GM15510 (cell line): ENCODE results near the gene WNT4.

ENCODE experiments used
- POLR2A ChIP-seq: IDR thresholded peaks from 3 replicates; pipeline ENCODE4 v1.6.1; 2011; ENCODE audit warnings: borderline replicate concordance; ENCODE audit not compliant: insufficient read length; ENCODE audit errors: extremely low read depth

Gene WNT4

DNA sequence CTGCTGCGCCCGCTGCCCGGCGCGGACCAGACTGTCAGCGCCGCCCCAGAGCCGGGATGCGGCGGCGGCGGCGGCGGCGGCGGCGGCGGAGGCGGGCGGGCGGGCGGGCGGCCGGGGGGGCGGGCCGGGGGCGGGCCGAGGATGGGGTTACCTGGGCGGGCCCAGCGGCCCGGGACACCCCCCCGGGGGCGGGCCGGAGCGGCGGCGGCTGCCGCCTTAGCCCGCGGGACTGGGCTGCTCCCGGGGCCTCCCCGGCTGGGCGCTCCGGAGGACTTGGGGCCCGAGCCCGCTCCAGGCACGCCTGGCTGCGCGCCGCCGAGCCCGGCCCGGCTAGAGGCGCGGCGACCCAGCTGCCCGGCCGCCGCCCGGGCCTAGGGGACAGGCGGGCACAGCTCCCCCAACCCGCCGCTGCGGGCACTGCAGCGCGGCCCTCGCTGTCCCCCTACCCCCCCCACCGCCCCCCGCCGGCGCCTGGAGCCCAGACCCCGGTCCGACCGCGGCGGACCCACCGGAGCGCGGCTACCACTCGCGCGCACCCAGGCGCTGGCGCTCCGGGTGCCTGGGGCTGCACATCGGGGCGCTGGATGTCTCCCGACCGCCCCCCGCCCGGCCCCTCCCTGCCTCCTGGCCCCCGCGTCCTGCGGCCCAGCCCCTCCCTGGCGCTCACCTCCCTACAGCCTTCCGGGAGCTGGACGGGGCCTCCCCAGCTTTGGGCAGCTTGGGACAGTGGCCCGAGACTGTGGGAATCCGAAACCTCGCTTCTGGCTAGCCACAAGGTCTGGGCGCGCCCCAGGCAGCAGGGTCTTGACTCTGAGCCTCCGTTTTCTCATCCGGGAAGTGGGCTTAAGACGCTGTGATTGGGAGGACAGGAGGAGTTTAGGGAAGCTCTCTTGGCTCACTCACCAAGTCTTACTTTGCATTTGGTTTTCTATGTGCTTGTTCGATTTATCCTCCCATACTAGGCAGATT lies at the start of gene WNT4:
WNT4 (minus strand) TSS at position 33 of the 969 bp plus-strand sequence. CDS start 175 bp downstream, outside the sequence.
- TF ChIP-seq POLR2A, result no peak

DNA sequence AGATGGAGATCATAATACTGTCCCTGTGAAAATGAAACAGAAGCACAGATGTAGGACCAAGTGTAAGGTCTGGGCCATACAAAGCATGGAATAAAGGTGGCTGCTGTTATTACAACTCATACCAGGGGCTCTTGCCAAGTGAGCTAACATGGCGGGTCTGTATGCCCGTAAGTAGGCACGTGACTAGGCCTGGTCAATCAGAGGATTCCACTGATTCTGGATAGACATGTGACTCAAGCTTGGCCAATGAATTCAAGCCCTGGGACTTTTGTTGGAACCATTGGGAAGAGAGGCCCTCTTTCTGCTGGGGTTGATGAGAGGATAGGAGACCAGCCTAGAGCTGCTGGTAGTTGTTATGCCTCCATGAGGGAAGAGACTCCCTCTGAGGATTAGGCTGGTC lies 47.8 kb upstream of the WNT4 start:
- TF ChIP-seq POLR2A, result no peak

DNA sequence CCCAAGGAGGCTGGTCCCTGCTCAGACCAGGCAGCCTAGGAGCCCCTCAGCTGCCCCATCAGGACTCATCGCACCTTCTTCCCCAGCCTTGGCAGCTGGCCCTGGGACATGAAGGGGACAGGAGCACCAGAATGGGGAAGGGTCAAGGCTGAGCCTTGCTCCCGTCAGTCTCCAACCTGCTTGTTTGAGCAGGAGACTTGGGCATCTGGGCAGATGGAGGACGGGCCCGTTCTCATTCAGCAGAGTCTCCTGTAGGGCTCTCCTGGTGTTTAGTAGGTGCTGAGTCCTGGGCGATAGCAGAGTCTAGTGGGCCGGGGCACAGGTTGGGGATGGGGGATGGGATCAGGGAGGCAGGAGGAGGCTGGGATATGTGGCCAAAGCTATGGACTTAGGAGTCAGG lies 47.4 kb upstream of the WNT4 start:
- TF ChIP-seq POLR2A, result no peak

DNA sequence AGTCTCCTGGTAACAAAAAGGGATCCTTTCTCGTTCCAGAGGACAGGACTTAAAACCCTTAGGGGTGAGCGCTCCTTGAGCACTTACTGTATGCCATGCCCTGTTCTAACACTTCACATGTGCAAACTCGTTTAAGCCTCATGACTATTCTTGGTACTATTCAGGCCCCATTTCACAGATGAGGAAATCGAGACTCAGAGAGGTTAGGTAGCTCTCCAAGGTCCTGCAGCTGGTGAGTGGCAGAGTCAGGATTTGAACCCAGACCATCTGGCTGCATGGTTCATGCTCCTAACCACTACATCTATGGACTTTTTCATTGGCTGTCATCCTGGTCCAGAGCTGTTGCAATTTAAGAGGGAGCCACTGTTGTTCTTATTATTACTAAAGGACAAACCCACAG lies 46.7 kb upstream of the WNT4 start:
- no peak for TF ChIP-seq POLR2A

DNA sequence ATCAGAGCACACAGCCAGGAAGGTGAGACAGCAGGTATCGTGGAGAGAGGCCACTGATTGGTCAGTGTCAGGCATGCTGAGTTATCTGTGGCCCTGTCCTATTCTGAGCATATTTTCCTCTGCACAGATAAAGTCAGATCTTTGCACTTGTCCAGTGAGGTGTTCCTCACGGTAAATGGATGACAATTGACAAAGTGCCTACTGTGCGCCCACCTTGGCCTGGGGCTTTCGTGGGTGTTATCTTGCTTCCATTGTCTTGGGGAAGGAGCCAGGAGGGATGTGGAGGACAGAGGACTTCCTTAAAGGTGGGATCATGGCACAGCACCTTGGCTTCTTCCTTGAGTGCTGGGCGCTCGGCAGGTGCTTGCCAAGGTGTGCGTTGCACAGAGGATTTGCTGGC lies 46.0 kb upstream of the WNT4 start:
- TF ChIP-seq POLR2A, result no peak

DNA sequence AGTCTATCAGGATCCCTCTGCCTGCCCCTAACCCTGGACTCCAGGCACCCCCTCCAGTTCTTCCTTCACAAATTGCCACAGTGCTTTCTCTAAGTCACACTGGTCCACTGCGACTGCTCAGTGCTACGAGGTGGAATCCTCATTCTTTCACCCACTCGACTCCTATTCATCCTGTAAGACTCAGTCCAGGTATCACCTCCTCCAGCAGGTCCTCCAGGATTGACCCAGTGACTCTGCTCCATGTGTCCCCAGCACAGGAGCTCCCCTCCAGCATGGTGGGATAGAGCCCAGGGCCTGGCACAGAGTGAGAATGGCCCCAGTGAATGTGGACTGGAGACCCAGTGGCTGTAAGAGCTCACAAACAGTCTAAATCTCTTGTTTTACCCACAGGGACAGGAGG lies 45.5 kb upstream of the WNT4 start:
- TF ChIP-seq POLR2A, result no peak

DNA sequence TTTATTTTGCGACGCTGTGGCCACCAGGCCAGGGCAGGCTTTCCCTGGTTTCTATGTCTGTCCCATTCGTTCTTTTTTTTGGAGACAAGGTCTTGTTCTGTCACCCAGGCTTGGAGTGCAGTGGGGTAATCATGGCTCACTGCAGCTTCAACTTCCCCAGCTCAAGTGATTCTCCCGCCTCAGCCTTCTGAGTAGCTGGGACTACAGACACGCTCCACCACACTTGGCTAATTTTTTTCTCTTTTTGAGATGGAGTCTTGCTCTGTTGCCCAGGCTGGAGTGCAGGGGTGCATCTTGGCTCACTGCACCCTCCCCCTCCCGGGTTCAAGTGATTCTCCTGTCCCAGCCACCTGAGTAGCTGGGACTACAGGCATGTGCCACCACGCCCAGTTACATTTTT lies 43.4 kb upstream of the WNT4 start:
- no peak for TF ChIP-seq POLR2A

DNA sequence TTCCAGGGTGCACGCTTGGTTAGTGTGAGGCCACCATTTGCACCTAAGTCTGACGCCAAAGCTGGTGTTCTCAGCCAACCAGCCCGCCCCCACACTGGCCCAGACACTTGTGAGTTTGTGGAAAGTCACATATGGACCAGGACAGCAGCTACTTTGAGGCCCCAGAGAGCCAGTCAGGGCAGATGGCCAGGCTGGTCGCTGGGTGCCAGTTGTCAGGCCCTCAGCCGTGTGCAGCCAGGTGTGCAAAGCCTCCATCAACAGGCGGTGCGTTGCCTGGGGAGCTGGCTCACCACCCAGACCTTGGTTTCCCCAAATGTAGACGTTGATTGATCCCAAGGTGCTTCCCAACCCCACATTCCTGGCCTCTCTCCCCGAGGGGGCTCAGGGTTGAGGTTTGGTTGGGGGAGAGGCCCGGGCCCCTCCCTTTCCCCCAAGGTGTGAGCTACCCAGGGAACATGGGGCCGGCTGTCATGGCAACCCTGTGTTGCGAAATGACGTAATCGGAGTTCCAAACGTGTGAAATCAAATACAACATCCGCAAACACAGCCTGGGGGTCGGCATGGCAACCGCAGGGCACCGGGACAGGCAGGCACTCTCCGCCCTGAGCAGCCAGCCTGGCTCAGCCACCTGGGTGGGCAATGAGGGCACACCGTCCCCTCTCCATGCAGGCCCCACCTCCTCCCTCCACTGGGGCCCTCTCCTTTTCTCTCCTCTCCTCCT lies 42.2 kb upstream of the WNT4 start:
- no peak for TF ChIP-seq POLR2A

DNA sequence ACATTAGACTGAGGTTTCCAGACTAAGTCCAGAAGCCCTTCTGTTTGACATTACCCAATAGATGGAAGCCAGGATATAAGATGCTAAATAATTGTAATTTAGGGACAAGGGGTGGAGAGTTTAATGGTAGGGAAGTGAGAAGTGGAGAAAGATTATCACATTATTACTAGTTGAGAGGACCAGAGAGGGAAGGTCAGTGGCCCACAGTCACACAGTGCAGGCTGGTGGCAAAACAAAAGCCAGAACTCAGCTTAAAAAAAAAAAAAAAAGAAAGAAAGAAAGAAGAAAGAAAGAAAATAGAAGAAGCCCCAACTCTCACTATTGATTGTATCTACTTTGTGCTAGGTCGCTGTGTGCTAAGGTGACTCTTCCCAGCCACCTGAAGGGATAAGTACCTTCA lies 41.6 kb upstream of the WNT4 start:
- TF ChIP-seq POLR2A, result no peak

DNA sequence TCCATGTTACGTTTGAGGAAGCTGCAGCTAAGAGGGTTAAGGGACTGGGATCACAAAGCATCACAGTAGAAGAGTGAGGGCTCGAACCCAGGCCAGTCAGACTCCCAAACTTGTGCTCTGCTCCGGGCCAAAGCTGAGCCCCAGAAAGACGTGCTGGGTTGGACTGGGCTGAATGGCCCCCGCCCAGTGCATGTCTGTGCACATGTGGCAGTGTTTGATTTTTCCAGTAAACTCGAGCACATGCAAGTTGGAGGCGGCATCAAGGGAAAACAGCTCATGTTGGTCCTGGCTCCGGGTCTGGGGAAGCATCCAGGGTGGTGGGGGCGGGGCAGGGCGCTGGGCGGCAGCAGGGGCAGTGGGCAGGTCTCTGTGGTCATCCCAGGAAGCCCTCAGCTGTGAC lies 39.8 kb upstream of the WNT4 start:
- TF ChIP-seq POLR2A, result no peak

DNA sequence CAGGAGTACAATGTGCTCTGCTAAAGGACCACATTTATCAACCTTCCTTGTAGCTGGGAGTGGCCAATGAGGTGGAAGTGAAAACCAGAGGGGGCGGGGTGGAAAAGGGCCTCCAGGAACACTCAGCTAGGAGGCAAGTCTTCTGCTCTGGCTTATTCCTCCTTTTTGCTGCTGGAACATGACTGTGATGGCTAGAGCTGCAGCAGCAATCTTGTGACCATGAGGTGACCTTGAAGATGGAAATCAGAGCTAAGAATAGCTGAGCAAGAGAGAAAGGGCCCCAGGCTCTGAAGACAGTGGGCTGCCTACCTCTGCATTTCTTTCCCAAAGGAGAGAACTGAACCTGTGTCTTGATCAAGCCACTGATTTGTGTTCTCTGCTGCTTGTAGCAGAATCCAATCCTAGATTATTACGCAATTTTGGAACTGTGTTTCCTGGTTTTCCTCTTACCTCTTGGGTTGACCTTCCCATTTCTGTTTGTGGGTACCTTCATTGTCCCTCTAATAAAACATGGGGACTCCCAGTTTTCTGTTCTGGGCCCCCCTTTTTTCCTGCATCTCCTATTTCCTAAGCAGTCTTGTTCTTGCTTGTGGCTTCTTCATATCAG lies 36.4 kb upstream of the WNT4 start:
- TF ChIP-seq POLR2A, result no peak

DNA sequence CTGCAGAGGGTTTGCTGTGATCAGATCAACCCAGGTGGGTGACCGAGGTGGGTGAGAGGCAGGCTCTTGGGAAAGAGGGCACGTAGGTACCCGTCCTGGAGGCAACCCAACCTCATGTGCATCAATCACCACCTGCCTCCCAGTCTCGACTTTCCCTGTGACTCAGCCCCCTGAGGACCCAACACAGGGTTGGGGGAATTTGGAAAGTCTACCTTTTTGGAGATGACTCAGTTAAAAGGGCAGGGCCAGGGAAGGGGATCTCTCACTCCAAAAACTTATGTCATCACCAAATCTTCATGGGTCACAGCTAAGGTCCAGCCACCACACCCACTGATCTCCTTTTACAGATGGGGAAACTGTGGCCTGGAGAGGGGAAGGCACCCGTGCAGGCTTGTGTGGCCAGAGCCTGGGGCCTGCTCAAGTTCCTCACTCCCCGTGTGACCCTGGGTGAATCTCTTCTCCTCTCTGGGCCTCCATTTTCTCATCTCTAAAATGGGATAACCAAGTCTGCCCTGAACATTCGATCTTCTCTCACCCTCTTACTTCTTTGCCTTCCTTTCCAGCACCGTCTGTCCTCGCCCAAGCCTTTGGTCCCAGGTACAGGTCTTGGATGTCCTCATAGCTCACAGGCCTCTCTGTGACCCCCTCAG lies 34.6 kb upstream of the WNT4 start:
- TF ChIP-seq POLR2A, result no peak

DNA sequence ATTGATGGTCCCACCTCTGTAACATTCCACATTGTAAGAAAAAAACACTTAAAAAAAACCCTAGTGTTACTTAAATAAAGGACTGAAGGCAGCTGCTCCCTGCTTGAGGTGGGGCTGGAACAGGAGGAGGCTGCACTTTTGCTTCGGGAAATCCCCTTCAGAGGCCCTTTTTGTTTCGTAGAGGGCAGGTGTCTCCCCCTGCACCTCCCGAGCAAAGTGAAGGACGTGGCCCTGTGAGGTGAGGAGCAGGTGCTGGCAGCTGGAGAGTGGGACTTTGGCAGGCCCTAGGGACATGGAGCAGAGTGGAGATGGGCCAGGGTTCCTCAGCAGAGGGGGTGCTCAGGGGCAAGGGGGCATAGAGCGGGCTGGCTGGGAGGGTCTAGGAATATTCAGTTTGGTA lies 33.4 kb upstream of the WNT4 start:
- no peak for TF ChIP-seq POLR2A

DNA sequence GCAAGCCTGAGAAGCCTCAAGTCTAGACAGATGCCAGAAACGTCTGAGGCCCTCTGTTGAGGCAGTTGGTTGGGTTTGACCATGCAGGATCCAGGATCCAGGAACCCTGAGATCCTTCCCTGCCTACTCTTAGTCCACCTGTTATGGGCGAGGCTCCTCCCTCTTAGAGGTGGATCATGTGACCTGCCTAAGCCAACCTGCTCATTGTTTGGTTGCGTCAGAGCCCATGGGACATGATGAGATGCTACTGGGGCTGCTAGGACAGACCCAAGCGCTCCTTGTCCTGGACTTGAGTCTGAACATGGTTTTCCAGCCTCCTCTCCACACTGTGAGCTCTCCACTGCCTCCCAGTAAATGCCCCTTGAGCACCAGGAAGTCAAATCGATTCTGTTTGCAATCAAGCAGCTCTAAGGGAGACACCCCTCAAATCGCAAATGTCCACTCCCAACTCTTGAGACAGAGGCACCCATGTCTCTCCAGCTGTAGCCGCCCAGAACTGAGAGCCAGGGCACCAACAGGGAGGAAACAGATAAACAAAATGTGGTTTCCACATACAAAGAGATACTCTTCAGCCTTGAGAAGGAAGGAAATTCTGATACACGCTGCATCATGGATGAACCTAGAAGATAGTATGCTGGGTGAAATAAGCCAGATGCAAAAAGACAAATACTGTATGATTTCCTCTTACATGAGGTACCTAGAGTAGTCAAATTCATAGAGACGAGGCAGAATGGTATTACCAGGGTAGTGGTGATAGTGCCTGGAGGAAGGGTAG lies 31.7 kb upstream of the WNT4 start:
- TF ChIP-seq POLR2A, result no peak
